Measurements from ENCODE around the gene GUCA2B.

GUCA2B gene

DNA sequence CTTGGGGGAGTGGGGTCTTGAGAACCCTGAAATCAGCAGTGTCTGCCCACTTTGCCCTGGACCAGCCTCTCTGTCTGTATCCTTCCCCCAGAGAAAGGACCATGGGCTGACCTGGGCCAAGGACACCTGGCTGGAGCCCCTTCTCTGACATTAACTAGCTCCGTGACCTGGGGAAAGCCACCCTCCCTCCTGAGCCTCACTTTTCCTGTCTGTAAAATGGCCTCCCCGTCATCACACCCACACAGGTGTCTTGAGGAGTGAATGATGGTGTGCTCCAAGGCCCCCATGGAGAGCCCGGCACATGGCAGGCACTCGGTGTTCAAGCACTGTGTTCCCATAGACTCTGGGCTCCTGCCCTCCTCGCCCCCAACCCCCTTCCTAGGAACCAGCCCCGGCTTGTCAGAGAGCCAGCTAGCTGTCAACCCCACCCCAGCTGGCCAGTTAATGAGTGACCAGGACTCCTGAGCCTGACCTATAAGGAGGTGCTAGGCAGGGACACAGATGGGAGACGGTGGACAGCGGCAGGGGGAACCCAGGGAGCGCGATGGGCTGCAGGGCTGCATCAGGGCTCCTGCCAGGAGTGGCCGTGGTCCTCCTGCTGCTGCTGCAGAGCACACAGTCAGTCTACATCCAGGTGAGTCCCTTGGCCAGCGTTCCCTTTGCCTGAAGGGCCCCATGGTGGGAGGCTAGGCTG, at the start of gene GUCA2B:
Gene GUCA2B, plus strand, starts transcription at position 504 of the 694 bp plus-strand sequence. Its CDS starts 41 bp downstream, at position 545.
- no peak for DNase-seq

DNA sequence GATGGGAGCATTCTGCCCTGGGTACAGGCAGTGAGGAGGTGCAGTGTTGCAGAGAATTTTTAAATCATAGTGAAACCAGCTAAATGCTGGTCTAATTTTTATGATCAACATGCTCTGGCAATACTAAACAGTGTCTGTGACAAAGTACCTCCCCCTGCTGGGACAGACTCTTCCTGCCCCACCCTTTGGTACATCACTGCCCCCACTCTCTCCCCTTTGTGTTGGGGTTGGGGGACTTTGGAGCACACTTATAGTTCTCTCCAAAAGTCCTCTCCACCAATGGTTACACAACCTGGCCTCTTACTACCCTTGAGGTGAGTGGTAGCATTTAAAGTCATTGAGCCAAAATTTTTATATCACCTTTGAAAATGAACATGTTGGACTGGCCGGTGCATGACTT, 48.2 kb upstream of the GUCA2B start:
- DNase-seq: no peak

DNA sequence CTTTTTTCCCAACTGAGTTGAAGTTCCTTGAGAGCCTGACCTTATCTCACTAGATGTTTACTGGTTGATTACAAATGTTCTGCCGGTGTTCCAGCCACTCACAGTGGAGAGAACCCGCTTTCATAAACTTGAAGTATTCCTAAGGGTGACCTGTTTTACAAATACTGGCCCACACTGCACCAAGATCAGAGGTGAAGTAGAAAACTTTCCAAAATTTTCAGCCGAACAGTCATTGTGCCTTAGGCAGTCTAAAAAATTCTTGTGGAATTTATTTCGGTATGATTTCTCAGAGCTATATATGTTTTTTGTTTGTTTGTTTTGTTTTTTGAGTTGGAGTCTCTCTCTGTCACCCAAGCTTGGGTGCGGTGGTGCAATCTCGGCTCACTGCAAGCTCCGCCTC, 44.9 kb upstream of the GUCA2B start:
- DNase-seq: no peak

DNA sequence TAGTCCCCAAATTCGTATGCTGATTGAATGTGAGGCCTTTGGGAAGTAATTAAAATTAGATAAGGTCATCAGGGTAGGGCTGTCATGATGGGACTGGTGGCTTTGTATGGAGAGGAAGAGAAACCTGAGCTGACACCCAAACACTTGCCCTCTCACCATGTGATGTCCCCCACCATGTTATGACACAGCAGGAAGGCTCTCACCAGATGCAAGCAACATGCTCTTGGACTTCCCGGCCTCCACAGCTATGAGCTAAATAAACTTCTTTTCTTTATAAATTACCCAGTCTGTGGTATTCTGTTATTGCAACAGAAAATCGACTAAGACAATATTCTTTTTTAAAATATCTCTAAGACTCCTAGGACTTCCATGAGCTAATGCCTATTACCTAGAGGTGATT, 43.6 kb upstream of the GUCA2B start:
- DNase-seq: no peak

DNA sequence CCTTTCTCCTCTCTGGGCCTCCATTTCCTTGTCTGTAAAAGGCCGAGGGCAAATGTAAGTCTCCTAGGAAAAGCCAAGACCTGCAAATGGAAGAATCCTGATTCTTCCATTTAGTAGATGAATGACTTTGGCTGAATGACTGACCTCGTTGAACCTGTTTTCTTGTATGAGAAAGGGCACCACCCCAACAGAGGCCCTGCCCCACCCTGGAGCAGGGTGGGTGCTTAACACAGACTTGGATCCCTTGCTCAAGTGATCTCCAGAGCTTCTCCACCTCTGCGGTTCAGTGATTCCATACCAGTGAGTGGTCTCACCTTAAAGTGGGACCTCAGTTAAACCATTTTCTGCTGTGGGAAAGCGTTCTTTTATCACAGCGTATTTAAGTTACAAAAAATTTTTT, 39.0 kb upstream of the GUCA2B start:
- no peak for DNase-seq

DNA sequence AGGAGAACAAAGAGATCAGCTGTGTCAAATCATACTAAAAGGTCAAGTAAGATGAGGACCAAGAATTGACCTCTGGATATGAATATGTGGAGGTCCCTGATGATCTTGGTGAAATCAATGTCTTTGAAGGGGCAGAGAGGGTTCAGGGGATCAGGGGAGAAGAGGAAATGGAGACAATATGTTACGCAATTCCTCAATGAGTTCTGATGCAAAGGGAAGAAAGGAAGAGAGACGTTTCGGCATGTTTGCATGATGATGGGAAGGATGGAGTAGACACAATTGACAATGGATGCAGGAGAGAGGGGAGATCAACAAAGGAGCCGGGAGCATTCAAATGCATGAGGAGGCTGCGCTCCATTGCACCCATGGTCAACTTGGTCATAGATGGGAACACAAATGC, 36.0 kb upstream of the GUCA2B start:
- DNase-seq: no peak

DNA sequence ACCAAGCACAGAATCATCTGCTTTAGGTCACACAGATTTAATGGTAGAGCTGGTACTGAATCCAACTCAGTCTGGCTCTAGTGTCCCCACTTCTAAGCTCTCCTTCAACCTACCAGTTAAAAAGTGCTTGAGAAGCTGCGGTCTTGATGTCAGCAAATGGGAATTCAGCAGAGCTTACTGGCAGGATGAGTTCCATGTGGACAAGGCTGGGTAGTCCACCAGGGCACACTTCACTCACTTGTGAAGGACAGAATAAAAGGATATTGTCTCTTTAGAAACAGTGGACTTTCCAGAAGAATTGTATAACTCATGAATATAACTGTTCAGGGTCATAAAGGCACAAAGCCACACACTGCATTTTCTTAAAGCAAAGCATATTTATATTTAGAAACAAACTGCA, 35.1 kb upstream of the GUCA2B start:
- no peak for DNase-seq

DNA sequence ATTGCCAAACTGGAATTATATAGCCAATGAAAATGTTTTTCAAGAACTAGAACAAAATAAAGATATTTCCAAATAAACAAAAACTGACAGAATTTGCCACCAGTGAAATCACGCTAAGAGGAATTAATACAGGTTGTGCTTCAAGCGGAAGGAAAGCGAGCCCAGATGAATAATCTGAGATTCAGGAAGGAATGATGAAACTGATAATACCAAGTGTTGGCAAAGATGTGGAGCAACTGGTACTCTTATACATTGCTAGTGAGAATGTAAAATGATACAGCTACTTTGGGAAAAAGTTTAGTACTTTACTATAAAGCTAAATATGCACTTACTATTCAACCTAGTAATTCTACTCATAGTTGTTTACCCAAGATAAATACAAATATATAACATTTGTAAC, 30.8 kb upstream of the GUCA2B start:
- DNase-seq: no peak

DNA sequence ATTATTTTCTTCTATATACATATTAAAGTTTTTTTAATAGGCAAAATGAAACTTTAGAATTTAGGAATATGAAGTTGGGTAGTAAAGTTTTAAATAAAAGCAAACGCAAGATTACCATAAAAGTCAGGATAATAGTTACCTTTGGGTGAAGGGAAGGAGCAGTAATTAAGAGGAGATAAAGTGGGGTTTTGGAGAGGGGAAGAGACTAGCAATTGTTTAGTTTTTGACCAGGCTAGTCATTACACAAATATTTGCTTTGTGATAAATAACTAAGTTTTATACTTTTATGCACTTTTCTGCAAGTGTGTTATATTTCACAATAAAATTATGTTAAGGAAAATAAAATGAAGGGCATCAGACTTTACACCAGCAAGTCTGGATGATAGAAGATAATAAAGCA, 27.7 kb upstream of the GUCA2B start:
- DNase-seq: no peak

DNA sequence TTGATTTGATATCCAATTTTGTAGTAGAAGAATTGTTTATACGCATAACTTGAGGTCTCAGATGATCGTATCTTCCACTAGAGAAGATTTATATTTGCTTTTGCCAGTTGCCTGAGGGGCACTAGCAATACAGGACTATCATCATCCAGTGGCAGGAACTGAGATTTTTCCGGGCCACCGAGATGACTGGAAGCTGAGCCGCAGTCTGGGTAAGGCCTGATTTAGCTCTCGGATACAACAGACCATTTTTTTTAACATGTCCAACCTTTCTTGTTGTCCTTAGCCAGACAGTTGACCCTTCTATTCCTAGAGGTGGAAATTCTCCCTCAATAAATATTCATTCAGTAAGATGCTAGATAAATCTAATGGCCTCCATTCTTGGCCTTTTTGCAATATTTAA, 25.4 kb upstream of the GUCA2B start:
- DNase-seq: no peak

DNA sequence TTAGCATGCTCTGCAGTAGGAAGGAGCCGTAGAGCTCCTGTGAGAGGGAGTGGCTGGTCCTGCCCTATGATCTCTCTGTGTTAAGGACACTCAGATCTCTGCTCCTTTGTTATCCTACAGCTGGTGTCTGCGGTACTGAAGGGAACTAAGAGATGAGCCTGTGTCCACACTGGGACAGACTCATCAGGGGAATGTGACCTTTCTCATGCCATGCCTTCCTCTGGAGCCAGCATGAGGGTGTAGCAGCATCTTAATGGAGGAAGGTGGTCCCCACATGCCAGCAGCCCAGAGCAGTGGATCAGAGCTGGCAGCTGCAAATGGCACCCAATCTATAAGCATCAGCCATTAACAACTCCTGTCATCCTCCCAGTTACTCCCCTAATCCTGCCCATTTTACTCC, 24.7 kb upstream of the GUCA2B start:
- no peak for DNase-seq

DNA sequence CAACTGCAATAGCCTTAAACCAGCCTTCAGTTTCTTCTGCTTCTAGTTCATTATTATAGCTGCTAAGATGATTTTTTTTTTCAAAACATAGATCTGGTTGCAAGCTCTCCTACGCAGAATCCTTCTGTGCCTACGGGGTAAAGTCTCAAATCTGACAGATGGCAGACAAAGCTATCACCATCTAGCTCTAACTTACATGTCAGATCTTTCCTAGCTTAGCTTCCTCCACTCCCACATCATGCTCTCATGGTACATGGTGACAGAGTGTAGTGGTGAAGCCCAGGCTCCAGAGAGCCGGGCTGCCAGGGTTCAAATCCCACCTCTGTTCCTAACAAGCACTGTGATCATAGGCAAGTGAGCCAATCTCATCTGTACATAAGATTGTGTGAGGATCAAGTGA, 24.2 kb upstream of the GUCA2B start:
- no peak for DNase-seq

DNA sequence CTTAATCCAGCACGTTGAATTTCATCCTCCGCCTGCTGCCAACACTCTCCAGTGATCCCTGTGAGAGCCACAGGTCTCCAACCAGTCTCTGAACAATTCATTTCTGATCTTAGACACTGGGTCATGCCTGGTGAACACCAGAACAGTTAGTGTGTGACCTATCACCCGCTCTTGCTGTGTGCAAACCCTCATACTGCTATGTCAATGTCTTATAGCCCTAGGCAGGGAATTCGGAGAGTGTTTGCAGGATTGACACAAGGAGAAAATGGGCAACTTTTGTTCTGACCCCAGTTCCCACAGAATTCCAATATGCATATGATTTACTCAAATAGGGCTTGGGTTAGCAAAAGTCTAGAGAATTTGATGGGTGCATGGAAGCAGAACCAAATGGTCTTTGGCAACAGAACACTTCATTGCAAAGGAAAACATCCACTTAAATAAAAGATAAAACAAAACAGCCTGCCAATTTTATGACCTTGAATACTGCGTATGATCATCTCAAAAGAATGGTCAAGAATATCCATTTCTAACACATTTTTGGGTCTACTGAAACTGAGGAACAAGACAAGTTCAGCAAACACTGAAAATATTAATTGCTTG, 23.0 kb upstream of the GUCA2B start:
- DNase-seq: no peak

DNA sequence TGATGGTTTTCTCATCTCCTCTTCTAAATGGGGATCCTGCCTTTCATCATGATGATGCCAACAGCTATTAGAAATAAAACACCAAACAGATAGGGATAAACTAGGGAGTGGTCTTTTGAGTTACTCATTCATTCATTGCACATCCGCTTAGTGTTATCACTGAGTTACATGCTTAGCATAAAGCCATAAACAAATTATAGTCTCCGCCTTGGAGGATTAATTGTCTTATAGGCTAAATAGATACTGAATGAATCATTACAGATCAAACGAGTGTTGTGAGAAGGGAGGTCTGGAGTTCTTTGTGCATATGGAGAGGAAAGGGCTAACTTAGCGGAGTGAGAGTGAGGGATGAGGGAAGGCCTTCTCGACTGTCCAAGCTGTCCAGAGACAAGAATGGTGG, 19.8 kb upstream of the GUCA2B start:
- no peak for DNase-seq

DNA sequence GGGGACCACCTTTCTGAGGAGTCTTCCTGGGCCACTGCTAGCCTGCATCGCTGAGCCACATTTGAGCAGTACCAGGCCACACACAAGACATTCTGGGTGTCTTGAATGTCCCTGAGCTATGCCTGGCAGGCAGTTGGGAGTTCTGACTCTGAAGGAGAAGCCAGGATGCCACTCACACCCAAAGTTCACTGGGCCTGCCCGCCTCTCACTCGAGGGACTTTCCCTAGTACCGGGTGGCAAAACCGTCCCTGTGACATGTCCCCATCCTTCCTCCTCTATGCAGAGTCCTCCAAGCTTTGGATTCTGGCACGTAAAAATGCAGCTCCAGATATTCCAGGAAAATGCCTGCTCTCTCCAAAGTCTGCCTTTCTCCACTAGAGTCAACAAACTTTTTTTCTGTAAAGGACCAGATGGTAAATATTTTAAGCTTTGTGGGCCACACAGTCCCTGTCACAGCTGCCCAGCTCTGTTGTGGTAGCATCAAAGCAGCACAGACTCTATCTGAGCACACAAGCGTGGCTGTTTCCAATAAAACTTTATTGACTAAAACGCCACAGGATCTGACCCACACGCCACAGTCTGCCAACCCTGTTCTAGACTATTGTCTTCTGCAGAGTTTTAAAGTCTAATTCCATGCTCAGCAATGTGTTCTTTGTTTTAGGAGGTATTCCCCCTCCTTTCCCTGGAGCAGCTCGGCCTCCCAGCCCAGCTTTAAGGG, 19.2 kb upstream of the GUCA2B start:
- DNase-seq: no peak

DNA sequence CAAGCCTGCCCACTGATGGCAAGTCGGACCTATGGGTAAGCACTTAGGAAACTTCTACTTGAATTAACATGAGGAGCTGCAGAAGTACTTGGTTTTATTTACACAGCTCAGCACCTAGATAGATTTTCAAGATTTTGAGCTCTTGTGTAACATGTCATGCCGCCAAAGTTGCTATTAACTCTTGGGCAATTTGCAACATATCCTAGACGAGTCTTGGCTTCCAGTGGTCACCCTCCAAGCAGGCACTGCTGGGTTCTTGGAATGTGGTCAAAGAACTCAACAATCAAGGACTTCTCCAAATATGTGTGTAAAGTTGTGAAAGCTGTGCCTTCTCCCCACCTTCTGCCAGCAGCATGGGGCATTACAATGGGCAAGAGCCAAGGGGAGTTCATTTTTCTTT, 17.8 kb upstream of the GUCA2B start:
- no peak for DNase-seq

DNA sequence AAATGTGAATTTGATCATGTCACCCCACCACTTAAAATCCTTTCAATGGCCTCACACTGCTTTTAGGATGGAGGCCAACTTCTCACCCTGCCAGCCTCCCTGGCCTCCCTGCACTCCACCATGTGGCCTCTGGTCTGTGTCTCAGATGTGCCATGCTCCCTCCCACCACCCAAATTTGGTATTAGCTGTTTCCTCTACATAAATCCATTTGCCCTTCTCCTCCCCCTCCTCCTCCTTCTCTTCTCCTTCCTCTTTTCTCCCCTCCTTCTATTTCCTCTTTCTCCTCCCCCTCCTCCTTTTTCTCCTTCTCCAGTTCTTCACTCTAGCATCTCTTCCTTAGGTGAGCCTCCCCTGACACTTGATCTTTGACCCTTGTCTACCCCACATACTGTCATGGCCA, 16.7 kb upstream of the GUCA2B start:
- no peak for DNase-seq

DNA sequence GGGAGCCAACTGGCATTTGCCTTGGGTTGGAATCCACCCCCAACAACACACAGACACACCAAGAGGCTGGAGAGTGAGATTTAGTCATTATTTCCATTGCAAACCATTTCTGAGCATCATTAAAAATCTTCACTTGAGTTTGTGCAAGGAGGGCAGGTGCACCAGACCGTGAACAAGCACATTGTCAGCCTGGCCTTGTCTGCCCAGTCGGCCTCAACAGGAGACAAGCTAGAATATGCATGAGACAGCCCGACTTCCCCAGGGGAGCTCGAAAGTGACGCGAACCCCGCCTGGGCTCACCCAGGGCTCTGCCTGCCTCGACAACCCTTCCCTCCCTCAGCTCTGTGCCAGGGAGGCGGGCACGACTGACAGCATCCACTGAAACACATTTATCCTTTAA, 15.4 kb upstream of the GUCA2B start:
- no peak for DNase-seq

DNA sequence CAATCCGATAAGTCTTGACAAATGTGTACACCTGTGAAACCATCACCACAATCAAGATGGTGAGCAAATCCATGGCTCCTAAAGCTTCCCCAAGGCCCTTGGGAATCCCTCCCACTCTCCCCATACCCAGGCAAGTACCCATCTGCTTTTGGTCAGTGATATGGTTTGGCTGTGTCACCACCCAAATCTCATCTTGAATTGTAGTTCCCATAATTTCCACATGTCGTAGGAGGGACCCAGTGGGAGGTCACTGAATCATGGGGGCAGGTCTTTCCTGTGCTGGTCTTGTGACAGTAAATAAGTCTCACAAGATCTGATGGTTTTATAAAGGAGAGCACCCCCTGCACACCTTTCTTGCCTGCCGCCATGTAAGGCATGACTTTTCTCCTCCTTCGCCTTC, 14.6 kb upstream of the GUCA2B start:
- DNase-seq: no peak

DNA sequence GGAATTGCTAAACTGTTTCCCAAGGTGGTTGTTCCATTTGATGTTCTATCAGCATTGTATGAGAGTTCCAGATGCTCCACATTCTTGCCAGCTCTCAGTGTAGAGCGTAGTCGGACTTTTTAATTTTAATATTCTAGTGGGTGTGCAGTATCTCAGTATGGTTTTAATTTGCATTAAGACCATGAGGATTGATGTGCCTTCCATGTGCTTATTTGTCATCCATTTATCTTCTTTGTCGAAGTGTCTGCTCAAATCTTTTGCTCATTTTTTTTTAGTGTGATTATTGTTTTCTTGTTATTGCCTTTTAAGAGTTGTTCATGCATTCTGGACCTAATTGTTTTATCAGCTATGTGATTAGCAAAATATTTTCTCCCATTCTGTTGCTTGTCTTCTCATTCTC, 13.8 kb upstream of the GUCA2B start:
- no peak for DNase-seq

DNA sequence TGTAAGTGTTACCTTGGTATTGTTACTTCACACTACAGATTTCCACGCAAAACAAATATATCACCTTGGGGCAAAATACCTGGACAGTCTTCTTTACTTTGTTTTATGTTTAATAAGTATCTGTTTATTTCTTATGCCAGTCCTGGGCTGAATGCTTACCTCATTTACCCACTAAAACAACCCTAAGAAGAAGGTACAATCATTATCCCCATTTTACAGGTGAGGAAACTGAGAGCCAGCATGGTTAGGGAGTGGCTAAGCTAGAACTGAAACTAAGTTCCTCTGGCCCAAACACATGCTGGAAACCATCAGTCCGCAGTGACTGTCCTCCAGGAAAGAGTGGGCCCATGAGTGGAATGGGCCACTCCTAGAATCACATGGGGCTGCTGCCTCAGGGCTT, 13.0 kb upstream of the GUCA2B start:
- DNase-seq: no peak

DNA sequence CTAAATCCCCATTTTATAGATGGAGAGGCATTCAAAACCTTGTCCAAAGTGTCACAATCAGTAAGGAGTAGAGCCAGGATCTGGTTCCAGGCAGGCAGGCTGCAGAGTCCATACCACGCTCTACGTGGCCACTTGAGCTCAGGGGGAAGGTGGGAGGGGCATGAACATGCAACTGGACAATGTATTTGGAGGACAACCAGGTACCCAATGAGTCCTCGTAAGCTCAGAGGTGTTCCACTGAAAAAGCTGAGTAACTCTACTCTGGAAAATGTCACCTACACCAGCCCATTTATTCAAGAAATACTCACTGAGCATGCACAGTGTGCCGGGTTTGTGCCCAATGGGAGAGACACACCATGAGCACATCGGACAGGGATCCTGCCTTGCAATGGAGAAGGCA, 11.2 kb upstream of the GUCA2B start:
- DNase-seq: no peak

DNA sequence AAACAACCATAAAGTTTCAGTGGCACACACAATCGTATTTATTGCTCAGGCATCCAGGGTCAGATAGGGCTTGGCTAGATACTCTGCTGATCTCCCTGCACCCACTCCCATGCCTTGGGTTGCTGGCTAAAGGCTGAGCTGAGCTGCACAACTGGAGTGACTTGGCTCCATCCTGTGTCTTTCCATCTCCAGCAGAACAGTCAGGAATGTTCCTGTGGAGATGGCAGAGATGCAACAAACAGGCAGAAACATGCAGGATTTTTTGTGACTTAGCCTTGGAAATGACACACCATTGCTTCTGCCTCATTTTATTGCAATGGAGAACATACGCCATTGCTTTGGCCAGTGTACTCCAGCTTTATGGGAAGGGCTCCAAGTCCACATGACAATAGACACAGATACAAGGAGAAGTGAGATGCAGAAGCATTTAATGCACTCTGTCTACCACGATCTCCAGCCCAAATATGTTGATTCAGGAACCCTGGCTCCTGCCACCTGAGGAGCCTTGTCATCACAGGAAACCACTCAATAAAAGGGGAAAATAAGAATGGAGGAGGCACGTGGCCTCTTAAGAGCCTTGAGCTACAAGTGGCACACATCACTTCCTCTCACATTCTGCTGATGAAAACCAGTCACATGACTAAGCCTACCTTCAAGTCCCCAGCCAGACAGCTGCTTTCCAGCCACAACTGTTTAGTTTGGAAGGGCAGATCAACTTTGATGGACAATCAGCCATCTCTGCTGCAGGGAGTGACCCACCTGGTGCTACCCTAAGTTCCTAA, 10.1 kb upstream of the GUCA2B start:
- DNase-seq: no peak
